CD14-positive monocyte (primary cell): ENCODE results near the gene GPRIN3. TPM values are rescaled to one million over a fixed set of nuclear protein-coding genes. Genes with fewer than 3 reads are reported as not detected.

ENCODE experiments used
- DNase-seq, 3 donors: peaks; one replicate each; pipeline ENCODE4 v3.0.0-alpha.2; 2011 to 2022
- H2AFZ ChIP-seq: 2 replicates; pipeline ENCODE4 v1.6.0; 2012; ENCODE audit warnings: mild to moderate bottlenecking, low read depth, low read length, inconsistent platforms; ENCODE audit not compliant: insufficient read depth, poor library complexity, severe bottlenecking
- H3K27ac ChIP-seq, 2 donors: 1 replicate in 1 of 2; 2 replicates in 1 of 2; pipeline ENCODE4 v1.5.1; 2012 to 2013; ENCODE audit warnings: low read length in 2 of 2, control low read depth in 1 of 2, inconsistent platforms in 1 of 2, low read depth in 1 of 2, mild to moderate bottlenecking in 1 of 2
- H3K27me3 ChIP-seq, 2 donors: one replicate each; pipeline versions ENCODE4 v1.6.0 to v1.6.1; 2011 to 2013; ENCODE audit warnings: low read length in 2 of 2; ENCODE audit not compliant: control insufficient read depth in 2 of 2, insufficient read depth in 2 of 2
- H3K36me3 ChIP-seq, 2 donors: replicated peaks in 1 of 2; 1 replicate in 1 of 2; 2 replicates in 1 of 2; pipeline versions ENCODE4 v1.5.1 to v1.6.1; 2012 to 2013; ENCODE audit warnings: low read length in 2 of 2, control low read depth in 1 of 2, inconsistent platforms in 1 of 2, mild to moderate bottlenecking in 1 of 2; ENCODE audit not compliant: insufficient read depth in 2 of 2, control insufficient read depth in 1 of 2
- H3K4me1 ChIP-seq, 2 donors: 1 replicate in 1 of 2; 2 replicates in 1 of 2; pipeline versions ENCODE4 v1.5.1 to v1.6.1; 2012 to 2013; ENCODE audit warnings: low read length in 2 of 2, control low read depth in 1 of 2, inconsistent platforms in 1 of 2, mild to moderate bottlenecking in 1 of 2, moderate library complexity in 1 of 2; ENCODE audit not compliant: insufficient read depth in 2 of 2, control insufficient read depth in 1 of 2
- H3K4me2 ChIP-seq: replicated peaks from 2 replicates; pipeline ENCODE3; 2012; ENCODE audit warnings: low read length, moderate library complexity, mild to moderate bottlenecking; ENCODE audit not compliant: poor library complexity, severe bottlenecking; ENCODE audit errors: extremely low read depth
- H3K4me3 ChIP-seq, 3 experiments: fragments of 200-600 bp in 1 of 3; sonication (generic) in 1 of 3; replicated peaks in 1 of 3; 1 replicate in 2 of 3; 2 replicates in 1 of 3; pipeline ENCODE4 v1.5.1; 2011 to 2013; ENCODE audit warnings: low read length in 3 of 3, mild to moderate bottlenecking in 3 of 3, control low read depth in 2 of 3, low read depth in 2 of 3, inconsistent platforms in 1 of 3, moderate library complexity in 1 of 3
- H3K79me2 ChIP-seq: 2 replicates; pipeline ENCODE4 v1.6.0; 2012; ENCODE audit warnings: mild to moderate bottlenecking, control low read depth, inconsistent platforms, low read length, moderate library complexity; ENCODE audit not compliant: insufficient read depth
- H3K9ac ChIP-seq: 2 replicates; pipeline ENCODE4 v1.6.0; 2017; ENCODE audit warnings: low read length, mild to moderate bottlenecking; ENCODE audit not compliant: insufficient read depth, poor library complexity, severe bottlenecking
- H3K9me3 ChIP-seq, 2 donors: replicated peaks in 1 of 2; 1 replicate in 1 of 2; 2 replicates in 1 of 2; pipeline versions ENCODE4 v1.5.1 to v1.6.1; 2012 to 2013; ENCODE audit warnings: low read length in 2 of 2, control low read depth in 1 of 2; ENCODE audit not compliant: control insufficient read depth in 1 of 2, insufficient read depth in 1 of 2
- H4K20me1 ChIP-seq: 2 replicates; pipeline ENCODE4 v1.6.0; 2012; ENCODE audit warnings: mild to moderate bottlenecking, low read length, control low read depth, moderate library complexity; ENCODE audit not compliant: insufficient read depth
- H3K27ac Mint-ChIP-seq, 7 donors: one replicate each; pipeline ENCODE4 v1.8.0; 2020; ENCODE audit warnings: mild to moderate bottlenecking in 7 of 7, mixed read lengths in 7 of 7, moderate library complexity in 6 of 7, inconsistent platforms in 2 of 7
- H3K27me3 Mint-ChIP-seq, 3 donors: one replicate each; pipeline ENCODE4 v1.8.0; 2021 to 2022; ENCODE audit warnings: low read depth in 3 of 3, mild to moderate bottlenecking in 3 of 3, mixed read lengths in 3 of 3, moderate library complexity in 3 of 3, inconsistent platforms in 1 of 3
- H3K36me3 Mint-ChIP-seq, 2 donors: one replicate each; pipeline ENCODE4 v1.8.0; 2020; ENCODE audit warnings: mixed read lengths in 2 of 2, inconsistent platforms in 1 of 2, mild to moderate bottlenecking in 1 of 2
- H3K4me1 Mint-ChIP-seq: one replicate; pipeline ENCODE4 v1.8.0; 2020; ENCODE audit warnings: mild to moderate bottlenecking, mixed read lengths
- H3K4me3 Mint-ChIP-seq, 2 donors: one replicate each; pipeline ENCODE4 v1.8.0; 2020; ENCODE audit warnings: mild to moderate bottlenecking in 2 of 2, mixed read lengths in 2 of 2, moderate library complexity in 1 of 2
- H3K9me3 Mint-ChIP-seq, 7 donors: one replicate each; pipeline ENCODE4 v1.8.0; 2020 to 2022; ENCODE audit warnings: mixed read lengths in 7 of 7, mild to moderate bottlenecking in 6 of 7, moderate library complexity in 6 of 7, inconsistent platforms in 2 of 7
- WGBS: methylation state at CpG from one replicate; pipeline ENCODE4 v1.1.5; 2013; ENCODE audit warnings: missing lambda C conversion rate; ENCODE audit not compliant: insufficient coverage; 5-methylcytosine and 5-hydroxymethylcytosine counted together
- intact Hi-C, 2 donors: fragments of 100-400 bp; cut with micrococcal nuclease; formaldehyde crosslinking; loops; one replicate each; pipeline versions ENCODE4 v1.15.0 to v1.15.1; 2023
- polyA plus RNA-seq, 3 donors: library from polyadenylated mRNA; depleted of rRNA in 1 of 3; unstranded in 2 of 3; stranded (reverse) in 1 of 3; fragments of 300-500 nt in 2 of 3; fragments of >200 nt in 1 of 3; fragmentation: Illumina TruSeq in 2 of 3; gene quantifications; 1 replicate in 2 of 3; 2 replicates in 1 of 3; pipeline ENCODE4 v1.2.3, GENCODE V29; 2012 to 2021
- TF ChIP-seq, protein P1 (sequence below): fragments of 200-600 bp; IDR thresholded peaks from one replicate; pipeline ENCODE4 v1.8.0; 2022; ENCODE audit warnings: antibody characterized with exemption, mild to moderate bottlenecking

The GPRIN3 gene
- polyA plus RNA-seq, 3 donors, result 1.1 to 3.3 (median 2.3) TPM

DNA sequence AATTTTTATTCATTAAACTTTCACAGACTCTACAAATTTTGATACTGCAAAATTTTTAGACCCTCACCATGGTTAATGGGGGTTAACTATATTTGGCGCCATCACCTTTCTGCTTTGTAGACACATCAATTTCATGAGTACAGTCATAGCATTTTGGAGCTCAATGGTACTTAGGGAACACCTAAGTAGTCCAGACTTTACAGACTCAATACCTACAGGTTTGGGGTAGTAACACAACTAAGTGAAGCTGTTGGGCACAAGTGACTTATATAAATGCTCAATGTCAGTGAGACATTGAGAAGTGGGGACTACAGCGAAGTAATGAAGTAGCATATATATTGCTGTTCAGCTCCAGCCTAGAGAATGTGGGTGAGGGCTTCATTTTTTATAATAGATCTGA is 7.5 kb downstream of the GPRIN3 start:
- Histone ChIP-seq H3K9me3 (no peaks in the 10 kb centered on the region), H4K20me1 (no peaks in the 10 kb centered on the region), H3K36me3 (no peaks in the 10 kb centered on the region), H3K79me2 (peaks cover 18% of the 10 kb centered on the region), H3K4me3 (no peak overlapping the region), H3K9ac (no peak overlapping the region), H3K4me1 (peaks cover 54 to 68% of the 10 kb centered on the region in 2 donors), H2AFZ (no peak overlapping the region), H3K4me2 (no peak overlapping the region), H3K27ac (no peak overlapping the region), H3K27me3 (no peaks in the 10 kb centered on the region)
- Mint-ChIP-seq H3K27ac (no peak overlapping the region), H3K36me3 (peaks cover 0 to 2% of the 10 kb centered on the region in 2 donors), H3K9me3 (no peaks in the 10 kb centered on the region), H3K27me3 (peaks cover 0 to 2% (median 2%) of the 10 kb centered on the region in 3 donors), H3K4me3 (no peak overlapping the region), H3K4me1 (peaks cover 56% of the 10 kb centered on the region)
- WGBS, result 100% methylated on average over 1 of the region's 2 CpGs
- intact Hi-C loops, result no loop called here
- TF ChIP-seq, protein P1, sequence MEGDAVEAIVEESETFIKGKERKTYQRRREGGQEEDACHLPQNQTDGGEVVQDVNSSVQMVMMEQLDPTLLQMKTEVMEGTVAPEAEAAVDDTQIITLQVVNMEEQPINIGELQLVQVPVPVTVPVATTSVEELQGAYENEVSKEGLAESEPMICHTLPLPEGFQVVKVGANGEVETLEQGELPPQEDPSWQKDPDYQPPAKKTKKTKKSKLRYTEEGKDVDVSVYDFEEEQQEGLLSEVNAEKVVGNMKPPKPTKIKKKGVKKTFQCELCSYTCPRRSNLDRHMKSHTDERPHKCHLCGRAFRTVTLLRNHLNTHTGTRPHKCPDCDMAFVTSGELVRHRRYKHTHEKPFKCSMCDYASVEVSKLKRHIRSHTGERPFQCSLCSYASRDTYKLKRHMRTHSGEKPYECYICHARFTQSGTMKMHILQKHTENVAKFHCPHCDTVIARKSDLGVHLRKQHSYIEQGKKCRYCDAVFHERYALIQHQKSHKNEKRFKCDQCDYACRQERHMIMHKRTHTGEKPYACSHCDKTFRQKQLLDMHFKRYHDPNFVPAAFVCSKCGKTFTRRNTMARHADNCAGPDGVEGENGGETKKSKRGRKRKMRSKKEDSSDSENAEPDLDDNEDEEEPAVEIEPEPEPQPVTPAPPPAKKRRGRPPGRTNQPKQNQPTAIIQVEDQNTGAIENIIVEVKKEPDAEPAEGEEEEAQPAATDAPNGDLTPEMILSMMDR, result no peak
- no peak for DNase-seq

DNA sequence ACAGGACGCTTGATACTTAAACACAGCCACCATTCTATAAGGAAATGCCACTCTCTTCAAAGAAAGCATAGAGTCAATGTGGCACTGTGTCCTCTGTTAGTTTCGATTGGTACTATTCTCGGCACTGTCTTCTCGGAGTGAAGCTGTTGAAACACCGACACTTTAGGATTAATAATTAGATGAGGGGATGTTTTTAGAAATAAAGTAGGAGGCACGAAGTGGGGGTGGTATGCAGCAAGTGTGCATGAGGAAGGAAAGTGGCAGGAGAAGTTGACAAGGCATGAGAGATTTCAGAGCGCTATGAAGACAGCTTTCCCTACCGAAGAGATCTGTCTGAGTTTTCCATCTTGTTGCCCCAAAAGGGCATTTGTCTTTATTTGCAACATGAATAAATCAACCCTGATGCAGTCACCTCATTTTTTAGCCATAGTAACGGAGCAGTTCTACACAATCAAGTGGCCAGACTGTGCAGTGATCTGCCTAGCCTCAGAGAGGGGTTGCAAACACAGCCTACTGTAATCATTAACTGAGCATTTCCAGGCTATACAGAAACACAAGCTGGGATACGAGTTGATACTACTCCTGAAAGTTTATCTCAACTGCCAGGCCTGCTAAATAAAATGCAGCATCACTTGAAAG is 8.3 kb downstream of the GPRIN3 start:
- Histone ChIP-seq H3K9ac (peak overlapping the region; percentile 41), H3K9me3 (no peaks in the 10 kb centered on the region), H3K4me3 (peak overlapping the region; percentile 23 to 84 (median 74)), H4K20me1 (no peaks in the 10 kb centered on the region), H3K4me1 (peaks cover 49 to 68% of the 10 kb centered on the region in 2 donors), H3K27me3 (no peaks in the 10 kb centered on the region), H2AFZ (peak overlapping the region; percentile 71), H3K79me2 (peaks cover 12% of the 10 kb centered on the region), H3K27ac (peak overlapping the region in 1 of 2 donors; percentile 63), H3K36me3 (no peaks in the 10 kb centered on the region), H3K4me2 (peak overlapping the region; percentile 75)
- TF ChIP-seq, protein P1, result no peak
- Mint-ChIP-seq H3K27ac (peak overlapping the region; percentile 60 to 88 (median 82)), H3K9me3 (no peaks in the 10 kb centered on the region), H3K4me3 (peak overlapping the region; percentile 76 to 98), H3K36me3 (peaks cover 0 to 2% of the 10 kb centered on the region in 2 donors), H3K27me3 (peaks cover 0 to 2% (median 2%) of the 10 kb centered on the region in 3 donors), H3K4me1 (peaks cover 58% of the 10 kb centered on the region)
- no peak for DNase-seq
- intact Hi-C loops, result loop anchor here in 1 of 2 donors (5.0 kb wide), 1 partner anchor 33 kb away; no protein-coding TSS in a partner anchor
- WGBS, result 12% methylated on average over 7 of the region's 10 CpGs
